AG09309 (cell line): ENCODE results near the gene RNPS1.
"Not testable (repeated sequence)": the region's sequence is repeated elsewhere in the genome, so short reads cannot be mapped to it uniquely, and the experiment has no call there.

Experiments
- DNase-seq: peaks from one replicate; pipeline ENCODE4 v3.0.0-alpha.2; 2010; ENCODE audit warnings: low read depth
- H3K4me3 ChIP-seq: 2 replicates; pipeline ENCODE4 v1.5.1; 2011; ENCODE audit warnings: mild to moderate bottlenecking, low read depth, low read length, moderate library complexity; ENCODE audit not compliant: control insufficient read depth
- CTCF ChIP-seq: IDR thresholded peaks from 2 replicates; pipeline ENCODE4 v1.5.1; 2011; ENCODE audit warnings: mild to moderate bottlenecking, low read depth, low read length, inconsistent platforms; ENCODE audit not compliant: insufficient read depth, control insufficient read depth; ENCODE audit errors: missing control alignments

The RNPS1 gene

GRCh38 chr16:2270588-2271470 is 2.9 kb upstream of the RNPS1 start:
- no peak for TF ChIP-seq CTCF
- no peak for DNase-seq
- no peak overlapping the region for H3K4me3 ChIP-seq

GRCh38 chr16:2270070-2270462 is 2.1 kb upstream of the RNPS1 start:
- no peak for TF ChIP-seq CTCF
- DNase-seq: no peak
- H3K4me3 ChIP-seq: no peak overlapping the region

GRCh38 chr16:2267505-2267912 is 417 bp downstream of the RNPS1 start:
- DNase-seq: not testable (repeated sequence)
- H3K4me3 ChIP-seq: peak overlapping the region; percentile 59

GRCh38 chr16:2266887-2267286 is 1.0 kb downstream of the RNPS1 start:
- peak overlapping the region; percentile 59 for H3K4me3 ChIP-seq
- not testable (repeated sequence) for DNase-seq

- not testable (repeated sequence) for H3K4me3 ChIP-seq, DNase-seq
These were observed 4.9 kb downstream of the RNPS1 start for GRCh38 chr16:2263026-2263425.

- DNase-seq: no peak
- H3K4me3 ChIP-seq: no peak overlapping the region
- TF ChIP-seq CTCF: no peak
These were observed 7.7 kb downstream of the RNPS1 start for GRCh38 chr16:2260250-2260649.

- DNase-seq: not testable (repeated sequence)
These were observed 9.4 kb downstream of the RNPS1 start for GRCh38 chr16:2258530-2258929.

GRCh38 chr16:2257726-2258125 is 10.2 kb downstream of the RNPS1 start:
- H3K4me3 ChIP-seq: no peak overlapping the region
- DNase-seq: no peak
- no peak for TF ChIP-seq CTCF

More at GRCh38 chr16:2258530-2258929, 9.4 kb downstream of the RNPS1 start:
- H3K4me3 ChIP-seq: not testable (repeated sequence)

- no peak for DNase-seq
- no peak overlapping the region for H3K4me3 ChIP-seq
- TF ChIP-seq CTCF: no peak
These were observed 11.3 kb downstream of the RNPS1 start for GRCh38 chr16:2256531-2257140.
